PC-3 (cell line): ENCODE data around the gene NLRP3. TPM values are rescaled to one million over a fixed set of nuclear protein-coding genes. Genes with fewer than 3 reads are reported as not detected.
"Not testable (repeated sequence)": the region's sequence is repeated elsewhere in the genome, so short reads cannot be mapped to it uniquely, and the experiment has no call there.

Source experiments
- ATAC-seq: fragments of 200-7000 bp; cut with Tn5 transposase; 2 replicates; pipeline ENCODE4 v1.9.1; 2020; ENCODE audit warnings: mild to moderate bottlenecking, moderate library complexity
- BruUV-seq: library from RNA; stranded (reverse); fragments of 400-500 nt; replicated peaks from 2 replicates; lab custom pipeline; 2021; lab: Mats Ljungman, UMichigan
- CTCF ChIA-PET: fragments of 300-600 bp; sonication (Branson Sonifier 250); formaldehyde crosslinking; loops from one replicate; lab custom pipeline; 2022; ENCODE audit warnings: antibody characterized with exemption; lab: Charles Lee
- POLR2A ChIA-PET: fragments of 300-600 bp; sonication (Branson Sonifier 250); formaldehyde crosslinking; loops from one replicate; lab custom pipeline; 2022; ENCODE audit warnings: antibody characterized with exemption; ENCODE audit not compliant: unreplicated experiment; lab: Charles Lee
- DNase-seq: peaks from one replicate; pipeline ENCODE4 v3.0.0-alpha.2; 2015
- H2AFZ ChIP-seq: fragments of 300-600 bp; sonication (generic); 2 replicates; pipeline ENCODE4 v1.6.0; 2016; ENCODE audit warnings: antibody characterized with exemption, low read length
- H3F3A ChIP-seq: fragments of 300-600 bp; sonication (generic); one replicate; pipeline ENCODE4 v1.6.0; 2017; ENCODE audit warnings: antibody characterized with exemption, low read length, control low read depth, mild to moderate bottlenecking; ENCODE audit not compliant: unreplicated experiment
- H3K27ac ChIP-seq: fragments of 300-600 bp; sonication (generic); 2 replicates; pipeline ENCODE4 v1.5.1; 2016; ENCODE audit warnings: mild to moderate bottlenecking, low read length
- H3K27me3 ChIP-seq: fragments of 300-600 bp; sonication (generic); 2 replicates; pipeline ENCODE4 v1.6.1; 2016; ENCODE audit warnings: low read length, mixed read lengths
- H3K36me3 ChIP-seq: fragments of 300-600 bp; sonication (generic); 2 replicates; pipeline ENCODE4 v1.6.1; 2016; ENCODE audit warnings: low read depth, mixed run types, low read length, mixed read lengths
- H3K4me1 ChIP-seq: fragments of 300-600 bp; sonication (generic); 2 replicates; pipeline ENCODE4 v1.5.1; 2016; ENCODE audit warnings: low read length; ENCODE audit not compliant: insufficient read depth
- H3K4me2 ChIP-seq: fragments of 300-600 bp; sonication (generic); 2 replicates; pipeline ENCODE4 v1.6.0; 2016; ENCODE audit warnings: low read length
- H3K4me3 ChIP-seq: fragments of 300-600 bp; sonication (generic); 2 replicates; pipeline ENCODE4 v1.5.1; 2016; ENCODE audit warnings: mild to moderate bottlenecking, low read length, mixed read lengths
- H3K79me2 ChIP-seq: fragments of 300-600 bp; sonication (generic); 2 replicates; pipeline ENCODE4 v1.6.1; 2017; ENCODE audit warnings: low read length, mixed read lengths
- H3K9ac ChIP-seq: fragments of 300-600 bp; sonication (generic); 2 replicates; pipeline ENCODE4 v1.6.0; 2016; ENCODE audit warnings: mild to moderate bottlenecking, low read length
- H3K9me2 ChIP-seq: fragments of 300-600 bp; sonication (generic); replicated peaks from 2 replicates; pipeline ENCODE4 v1.6.1; 2016; ENCODE audit warnings: mixed run types, low read length, mixed read lengths
- H3K9me3 ChIP-seq: fragments of 300-600 bp; sonication (generic); 2 replicates; pipeline ENCODE4 v1.6.1; 2016; ENCODE audit warnings: low read length, mixed read lengths
- H4K20me1 ChIP-seq: fragments of 300-600 bp; sonication (generic); 2 replicates; pipeline ENCODE4 v1.6.1; 2016; ENCODE audit warnings: low read length, mixed read lengths
- CTCF ChIP-seq: fragments of 300-600 bp; sonication (generic); conservative IDR thresholded peaks from 2 replicates; pipeline ENCODE4 v1.5.1; 2017; ENCODE audit warnings: antibody characterized with exemption, low read depth, mild to moderate bottlenecking, low read length
- EZH2 ChIP-seq: fragments of 300-600 bp; sonication (generic); IDR thresholded peaks from one replicate; pipeline ENCODE4 v1.6.1; 2017; ENCODE audit warnings: antibody characterized with exemption, mild to moderate bottlenecking, low read length; ENCODE audit not compliant: unreplicated experiment
- EZH2phosphoT487 ChIP-seq: fragments of 300-600 bp; sonication (generic); IDR thresholded peaks from 2 replicates; pipeline ENCODE4 v1.6.1; 2018; ENCODE audit warnings: mild to moderate bottlenecking, antibody characterized with exemption, low read length, borderline replicate concordance
- intact Hi-C: fragments of 100-400 bp; cut with micrococcal nuclease; formaldehyde crosslinking; loops from 2 replicates; pipeline ENCODE4 v1.9.0; 2023
- total RNA-seq: library from RNA; depleted of rRNA; stranded (reverse); fragments of >200 nt; gene quantifications from 2 replicates; pipeline ENCODE4 v1.2.3, GENCODE V29; 2014

The NLRP3 gene
- total RNA-seq, 1 experiment from 2014 or later = 0.40 TPM

- intact Hi-C loops = no loop called here
- no peak overlapping the region for H3K4me3 ChIP-seq
- BruUV-seq = no TSS peak
- H3K36me3 ChIP-seq = no peaks in the 10 kb centered on the region
- POLR2A ChIA-PET = no interaction called here
- TF ChIP-seq CTCF = no peak
- no peak for TF ChIP-seq EZH2
- peaks cover 5% of the 10 kb centered on the region; the same call in 1 of the 2 replicates for H3K4me1 ChIP-seq
- no peaks in the 10 kb centered on the region for H3K27me3 ChIP-seq
- H3F3A ChIP-seq = no peaks in the 10 kb centered on the region
- H3K9me3 ChIP-seq = no peaks in the 10 kb centered on the region
- no peak for ATAC-seq
- H3K79me2 ChIP-seq = no peaks in the 10 kb centered on the region
- H3K4me2 ChIP-seq = no peak overlapping the region
- no peak for DNase-seq
- H4K20me1 ChIP-seq = no peaks in the 10 kb centered on the region
- no peak overlapping the region for H3K9ac ChIP-seq
- CTCF ChIA-PET = no interaction called here
- no peak overlapping the region for H2AFZ ChIP-seq
- H3K27ac ChIP-seq = no peak overlapping the region
- H3K9me2 ChIP-seq = no peaks in the 10 kb centered on the region
Measured at GRCh38 chr1:247375747-247376146, 40.2 kb upstream of the NLRP3 start.

GRCh38 chr1:247376659-247377058 is 39.3 kb upstream of the NLRP3 start:
- Histone ChIP-seq H3K9me2 (no peaks in the 10 kb centered on the region), H3K79me2 (no peaks in the 10 kb centered on the region), H3K36me3 (no peaks in the 10 kb centered on the region), H3K9ac (no peak overlapping the region), H3K4me2 (no peak overlapping the region), H3K27ac (no peak overlapping the region), H3K9me3 (no peaks in the 10 kb centered on the region), H4K20me1 (no peaks in the 10 kb centered on the region), H3K27me3 (no peaks in the 10 kb centered on the region), H3K4me1 (peaks cover 5% of the 10 kb centered on the region; the same call in 1 of the 2 replicates), H3F3A (no peaks in the 10 kb centered on the region), H2AFZ (no peak overlapping the region), H3K4me3 (no peak overlapping the region)
- ChIA-PET CTCF (no interaction called here), POLR2A (no interaction called here)
- BruUV-seq = no TSS peak
- no peak for DNase-seq
- TF ChIP-seq CTCF (no peak), EZH2 (no peak), EZH2phosphoT487 (no peak)
- ATAC-seq = no peak
- intact Hi-C loops = no loop called here

- intact Hi-C loops, H3K27me3 ChIP-seq, H3K4me2 ChIP-seq, ATAC-seq, POLR2A ChIA-PET, H3K9me2 ChIP-seq, H3K79me2 ChIP-seq, H4K20me1 ChIP-seq, H3K27ac ChIP-seq, H3K4me3 ChIP-seq, H2AFZ ChIP-seq, CTCF ChIA-PET, H3K4me1 ChIP-seq, BruUV-seq, H3K9ac ChIP-seq, H3K36me3 ChIP-seq, H3F3A ChIP-seq, H3K9me3 ChIP-seq, DNase-seq: not testable (repeated sequence)
Measured at GRCh38 chr1:247377656-247378055, 38.3 kb upstream of the NLRP3 start.
